ENCODE data around the gene GSE1. TPM values are rescaled to one million over a fixed set of nuclear protein-coding genes. Genes with fewer than 3 reads are reported as not detected.

GSE1 gene
- total RNA-seq, 1 experiment from 2014 or later = 90.2 TPM

DNA sequence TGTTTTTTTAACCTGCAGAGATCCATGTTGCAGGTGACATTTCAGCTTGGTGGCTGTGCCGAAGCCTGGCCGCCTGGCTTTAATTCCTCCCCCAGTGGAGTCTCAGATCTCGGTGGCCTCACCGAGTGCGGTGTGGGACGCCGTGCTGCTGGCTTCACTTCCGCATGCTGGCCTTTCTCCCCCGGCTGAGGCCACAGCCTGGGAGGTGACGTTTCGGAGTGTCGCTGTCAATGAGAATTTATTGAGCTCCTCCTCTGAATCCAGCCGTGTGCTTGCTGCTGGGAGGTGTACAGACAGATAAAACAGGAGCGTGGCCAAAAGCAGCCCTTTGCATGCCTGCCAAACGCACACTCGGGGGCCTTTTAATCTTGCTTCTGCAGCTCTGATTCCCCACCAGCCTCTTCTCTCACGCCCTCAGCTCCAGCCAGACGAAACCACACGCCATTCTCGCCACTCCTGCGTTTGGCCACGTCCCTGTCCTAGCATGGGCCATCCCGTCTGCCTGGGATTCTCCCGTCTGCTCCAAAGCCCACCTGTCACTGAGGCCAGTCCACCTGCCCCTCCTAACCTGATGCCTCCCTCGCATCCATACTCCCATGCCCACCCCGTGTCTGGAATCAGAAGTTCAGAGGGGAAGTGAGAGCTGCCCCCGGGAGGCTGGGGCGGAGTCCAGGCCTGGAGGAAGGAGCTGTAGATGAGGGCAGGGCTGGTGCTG is 3.6 kb downstream of the GSE1 start:
- no peak for ATAC-seq
- H3K4me2 ChIP-seq (ENCODE audit: low read length) = peak overlapping the region; percentile 89; the same call in 1 of the 2 replicates
- no peak for DNase-seq (ENCODE audit: low read depth, low spot score)
- H3K79me2 ChIP-seq (ENCODE audit: insufficient read depth, low read length) = peaks cover 72% of the 10 kb centered on the region
- no peak overlapping the region for H3K4me3 ChIP-seq (replicated peaks in 1 of 2; ENCODE audit: low read depth in 1 of 2, low read length in 2 of 2)
- BruUV-seq (replicated peaks) = no TSS peak
- TF ChIP-seq TCF7L2 (IDR thresholded peaks at IDR 0.05; ENCODE audit: borderline replicate concordance, extremely low read depth, insufficient read depth, insufficient read length) (no peak), CBX3 (IDR thresholded peaks at IDR 0.05; ENCODE audit: low read depth) (no peak), FOSL1 (IDR thresholded peaks at IDR 0.05; ENCODE audit: low read depth) (no peak), SIN3A (IDR thresholded peaks at IDR 0.05; ENCODE audit: low read depth) (no peak), ELF1 (IDR thresholded peaks at IDR 0.05; ENCODE audit: borderline replicate concordance, low read depth) (no peak), EZH2phosphoT487 (IDR thresholded peaks at IDR 0.05; ENCODE audit: borderline replicate concordance) (no peak)
- TF ChIP-seq, protein P1, sequence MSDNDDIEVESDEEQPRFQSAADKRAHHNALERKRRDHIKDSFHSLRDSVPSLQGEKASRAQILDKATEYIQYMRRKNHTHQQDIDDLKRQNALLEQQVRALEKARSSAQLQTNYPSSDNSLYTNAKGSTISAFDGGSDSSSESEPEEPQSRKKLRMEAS (IDR thresholded peaks at IDR 0.05) = no peak
- no peaks in the 10 kb centered on the region for H3K9me2 ChIP-seq (ENCODE audit: insufficient read depth)
- H3K9me3 ChIP-seq (ENCODE audit: control insufficient read depth in 1 of 2, insufficient read depth in 1 of 2, low read depth in 1 of 2, low read length in 2 of 2) = no peaks in the 10 kb centered on the region
- intact Hi-C loops (cut with micrococcal nuclease) = loop anchor here (1.0 to 10.0 kb wide), 2 partner anchors 122 to 246 kb away; no protein-coding TSS in a partner anchor
- POLR2A ChIA-PET = no interaction called here
- CTCF ChIA-PET = interaction anchor here (0.5 to 3.4 kb wide), 34 partner anchors 8 to 502 kb away, joined by 3 to 28 read pairs (median 4); no protein-coding TSS in a partner anchor
- H3K27me3 ChIP-seq (ENCODE audit: insufficient read depth, low read length) = no peaks in the 10 kb centered on the region
- RAD21 ChIA-PET (ENCODE audit: low non-redundant PET in 1 of 2, low total read pairs in 2 of 2, uncharacterized antibody in 2 of 2, unreplicated experiment in 2 of 2) = interaction anchor here in 1 of 2 experiments (1.0 to 1.1 kb wide), 2 partner anchors 63 to 201 kb away, joined by 3 read pairs; no protein-coding TSS in a partner anchor
- no peaks in the 10 kb centered on the region for H3K36me3 ChIP-seq (ENCODE audit: control insufficient read depth in 1 of 2, insufficient read depth in 2 of 2, low read length in 2 of 2)
- H3K9ac ChIP-seq (ENCODE audit: low read length) = peak overlapping the region; percentile 84; the same call in 1 of the 2 replicates
- H3K4me1 ChIP-seq (ENCODE audit: control insufficient read depth in 1 of 2, insufficient read depth in 2 of 2, low read length in 2 of 2) = peaks cover 18 to 49% of the 10 kb centered on the region in 2 experiments
- no peak overlapping the region for H3K27ac ChIP-seq (ENCODE audit: low read depth, low read length)
- no peak overlapping the region for H2AFZ ChIP-seq (ENCODE audit: low read depth, low read length, poor library complexity, severe bottlenecking)
- peaks cover 16% of the 10 kb centered on the region; the same call in 1 of the 2 replicates for H4K20me1 ChIP-seq (ENCODE audit: insufficient read depth)

DNA sequence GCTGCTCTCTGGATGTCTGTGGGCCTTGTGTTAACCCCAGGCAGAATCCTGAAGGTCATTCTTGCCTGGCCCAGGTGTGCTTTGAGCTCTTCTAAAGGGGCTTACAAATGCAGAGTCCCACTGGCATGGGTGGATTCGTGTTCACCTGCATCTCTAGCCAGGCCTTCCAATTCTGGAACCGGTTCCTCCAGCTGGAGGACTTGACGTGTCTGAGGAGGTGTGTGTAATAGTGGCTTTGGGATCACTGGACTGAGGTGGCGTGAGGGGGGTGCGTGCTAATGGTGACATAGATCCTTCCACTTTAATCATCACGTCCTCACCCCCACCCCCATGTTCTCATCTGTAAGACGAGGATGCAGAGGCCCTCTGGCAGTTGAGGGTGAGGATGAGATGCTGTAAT is 4.8 kb downstream of the GSE1 start:
- Histone ChIP-seq H3K4me2 (ENCODE audit: low read length) (no peak overlapping the region), H3K27ac (ENCODE audit: low read depth, low read length) (no peak overlapping the region), H3K27me3 (ENCODE audit: insufficient read depth, low read length) (no peaks in the 10 kb centered on the region), H4K20me1 (ENCODE audit: insufficient read depth) (peaks cover 16% of the 10 kb centered on the region; the same call in 1 of the 2 replicates), H3K36me3 (ENCODE audit: control insufficient read depth in 1 of 2, insufficient read depth in 2 of 2, low read length in 2 of 2) (no peaks in the 10 kb centered on the region), H3K79me2 (ENCODE audit: insufficient read depth, low read length) (peaks cover 83% of the 10 kb centered on the region), H3K9me2 (ENCODE audit: insufficient read depth) (no peaks in the 10 kb centered on the region), H3K4me3 (replicated peaks in 1 of 2; ENCODE audit: low read depth in 1 of 2, low read length in 2 of 2) (no peak overlapping the region), H2AFZ (ENCODE audit: low read depth, low read length, poor library complexity, severe bottlenecking) (no peak overlapping the region), H3K4me1 (ENCODE audit: control insufficient read depth in 1 of 2, insufficient read depth in 2 of 2, low read length in 2 of 2) (peaks cover 13 to 43% of the 10 kb centered on the region in 2 experiments), H3K9me3 (ENCODE audit: control insufficient read depth in 1 of 2, insufficient read depth in 1 of 2, low read depth in 1 of 2, low read length in 2 of 2) (no peaks in the 10 kb centered on the region), H3K9ac (ENCODE audit: low read length) (no peak overlapping the region)
- ATAC-seq (no peak), DNase-seq (ENCODE audit: low read depth, low spot score) (no peak)
- ChIA-PET POLR2A (no interaction called here), RAD21 (ENCODE audit: low non-redundant PET in 1 of 2, low total read pairs in 2 of 2, uncharacterized antibody in 2 of 2, unreplicated experiment in 2 of 2) (no interaction called here), CTCF (interaction anchor here (2.4 kb wide), 1 partner anchor 503 kb away, joined by 17 read pairs; no protein-coding TSS in a partner anchor)
- intact Hi-C loops (cut with micrococcal nuclease) = loop anchor here (10.0 kb wide), 1 partner anchor 123 kb away; no protein-coding TSS in a partner anchor
- no TSS peak for BruUV-seq (replicated peaks)
- TF ChIP-seq POLR2AphosphoS5 (IDR thresholded peaks at IDR 0.05; ENCODE audit: low read depth, low read length) = no peak
- no peak for TF ChIP-seq FOSL1 (IDR thresholded peaks at IDR 0.05; ENCODE audit: low read depth)
- TF ChIP-seq, protein P2, sequence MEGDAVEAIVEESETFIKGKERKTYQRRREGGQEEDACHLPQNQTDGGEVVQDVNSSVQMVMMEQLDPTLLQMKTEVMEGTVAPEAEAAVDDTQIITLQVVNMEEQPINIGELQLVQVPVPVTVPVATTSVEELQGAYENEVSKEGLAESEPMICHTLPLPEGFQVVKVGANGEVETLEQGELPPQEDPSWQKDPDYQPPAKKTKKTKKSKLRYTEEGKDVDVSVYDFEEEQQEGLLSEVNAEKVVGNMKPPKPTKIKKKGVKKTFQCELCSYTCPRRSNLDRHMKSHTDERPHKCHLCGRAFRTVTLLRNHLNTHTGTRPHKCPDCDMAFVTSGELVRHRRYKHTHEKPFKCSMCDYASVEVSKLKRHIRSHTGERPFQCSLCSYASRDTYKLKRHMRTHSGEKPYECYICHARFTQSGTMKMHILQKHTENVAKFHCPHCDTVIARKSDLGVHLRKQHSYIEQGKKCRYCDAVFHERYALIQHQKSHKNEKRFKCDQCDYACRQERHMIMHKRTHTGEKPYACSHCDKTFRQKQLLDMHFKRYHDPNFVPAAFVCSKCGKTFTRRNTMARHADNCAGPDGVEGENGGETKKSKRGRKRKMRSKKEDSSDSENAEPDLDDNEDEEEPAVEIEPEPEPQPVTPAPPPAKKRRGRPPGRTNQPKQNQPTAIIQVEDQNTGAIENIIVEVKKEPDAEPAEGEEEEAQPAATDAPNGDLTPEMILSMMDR (IDR thresholded peaks at IDR 0.05 in 2 of 3, conservative IDR thresholded peaks at IDR 0.05 in 1 of 3; ENCODE audit: borderline replicate concordance in 1 of 3, insufficient read depth in 1 of 3, low read depth in 2 of 3, low read length in 2 of 3) = no peak
- TF ChIP-seq, protein P3, sequence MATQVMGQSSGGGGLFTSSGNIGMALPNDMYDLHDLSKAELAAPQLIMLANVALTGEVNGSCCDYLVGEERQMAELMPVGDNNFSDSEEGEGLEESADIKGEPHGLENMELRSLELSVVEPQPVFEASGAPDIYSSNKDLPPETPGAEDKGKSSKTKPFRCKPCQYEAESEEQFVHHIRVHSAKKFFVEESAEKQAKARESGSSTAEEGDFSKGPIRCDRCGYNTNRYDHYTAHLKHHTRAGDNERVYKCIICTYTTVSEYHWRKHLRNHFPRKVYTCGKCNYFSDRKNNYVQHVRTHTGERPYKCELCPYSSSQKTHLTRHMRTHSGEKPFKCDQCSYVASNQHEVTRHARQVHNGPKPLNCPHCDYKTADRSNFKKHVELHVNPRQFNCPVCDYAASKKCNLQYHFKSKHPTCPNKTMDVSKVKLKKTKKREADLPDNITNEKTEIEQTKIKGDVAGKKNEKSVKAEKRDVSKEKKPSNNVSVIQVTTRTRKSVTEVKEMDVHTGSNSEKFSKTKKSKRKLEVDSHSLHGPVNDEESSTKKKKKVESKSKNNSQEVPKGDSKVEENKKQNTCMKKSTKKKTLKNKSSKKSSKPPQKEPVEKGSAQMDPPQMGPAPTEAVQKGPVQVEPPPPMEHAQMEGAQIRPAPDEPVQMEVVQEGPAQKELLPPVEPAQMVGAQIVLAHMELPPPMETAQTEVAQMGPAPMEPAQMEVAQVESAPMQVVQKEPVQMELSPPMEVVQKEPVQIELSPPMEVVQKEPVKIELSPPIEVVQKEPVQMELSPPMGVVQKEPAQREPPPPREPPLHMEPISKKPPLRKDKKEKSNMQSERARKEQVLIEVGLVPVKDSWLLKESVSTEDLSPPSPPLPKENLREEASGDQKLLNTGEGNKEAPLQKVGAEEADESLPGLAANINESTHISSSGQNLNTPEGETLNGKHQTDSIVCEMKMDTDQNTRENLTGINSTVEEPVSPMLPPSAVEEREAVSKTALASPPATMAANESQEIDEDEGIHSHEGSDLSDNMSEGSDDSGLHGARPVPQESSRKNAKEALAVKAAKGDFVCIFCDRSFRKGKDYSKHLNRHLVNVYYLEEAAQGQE (IDR thresholded peaks at IDR 0.05; ENCODE audit: low read depth) = no peak
- TF ChIP-seq SP1 (IDR thresholded peaks at IDR 0.05; ENCODE audit: low read depth) = no peak
- TF ChIP-seq RAD21 (IDR thresholded peaks at IDR 0.05; ENCODE audit: low read depth) = no peak
- TF ChIP-seq ZNF274 (IDR thresholded peaks at IDR 0.05; ENCODE audit: low read depth, low read length) = no peak
